Peyer's patch (tissue), 4 donors: Measurements from ENCODE around the gene ABHD13.

Source experiments
- CTCF ChIP-seq, 6 experiments: fragments of 450-650 bp in 4 of 6; fragments of 200-600 bp in 2 of 6; sonication (generic) in 1 of 6; IDR thresholded peaks; one replicate each; pipeline ENCODE4 v1.5.1; 2017 to 2019; ENCODE audit warnings: antibody characterized with exemption in 6 of 6, mild to moderate bottlenecking in 3 of 6, moderate library complexity in 1 of 6
- POLR2A ChIP-seq, 2 donors: fragments of 450-650 bp; IDR thresholded peaks; one replicate each; pipeline ENCODE4 v1.5.1; 2017; ENCODE audit warnings: antibody characterized with exemption in 2 of 2, mild to moderate bottlenecking in 2 of 2, moderate library complexity in 2 of 2

DNA sequence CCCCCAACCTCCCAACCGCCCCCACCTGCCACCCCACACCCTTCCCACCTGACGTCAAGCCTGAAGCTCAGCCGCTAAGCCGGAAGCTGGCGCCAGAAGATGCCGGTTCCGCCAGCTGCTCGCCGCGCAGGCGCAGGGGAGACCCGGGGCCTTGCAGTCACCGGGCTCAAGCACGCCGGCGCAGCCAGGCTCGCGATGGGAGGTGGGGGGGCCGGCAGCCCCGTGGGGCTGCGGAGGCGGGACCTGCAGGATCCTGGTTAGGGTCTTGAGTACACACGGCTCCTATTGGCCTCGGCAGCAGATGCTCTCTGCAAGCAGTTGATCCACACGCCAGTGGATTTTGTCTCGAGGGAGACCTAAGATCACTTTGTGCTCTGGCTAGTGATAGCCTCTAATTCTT is 2.8 kb upstream of the ABHD13 start, which contains the start of gene LIG4:
- TF ChIP-seq POLR2A (IDR thresholded peaks at IDR 0.05), result peak in 1 of 2 donors; percentile 15
- TF ChIP-seq CTCF (IDR thresholded peaks at IDR 0.05), result no peak
